ENCODE measurements around the gene SYF2.
"Not testable (repeated sequence)": the region's sequence is repeated elsewhere in the genome, so short reads cannot be mapped to it uniquely, and the experiment has no call there.

The SYF2 gene

DNA sequence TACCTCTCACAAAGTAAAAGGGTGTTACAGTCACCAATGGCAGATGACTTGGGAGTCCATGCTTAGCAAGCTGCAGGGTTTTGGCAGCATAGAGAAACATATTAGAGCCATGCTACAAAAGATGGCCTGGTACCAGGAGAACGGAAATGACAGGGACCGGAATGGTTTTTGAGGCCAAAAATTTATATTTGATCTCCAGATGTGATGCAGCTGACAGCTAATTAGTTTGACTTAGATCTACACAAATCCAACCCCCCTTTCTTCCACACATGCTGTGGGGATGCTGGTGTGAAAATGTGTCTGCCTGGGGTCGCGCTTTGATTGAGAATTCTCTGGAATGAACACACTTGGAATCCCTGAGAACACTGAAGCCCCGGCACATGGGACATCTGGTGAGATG lies 26.5 kb downstream of the SYF2 start:
- DNase-seq, result no peak

DNA sequence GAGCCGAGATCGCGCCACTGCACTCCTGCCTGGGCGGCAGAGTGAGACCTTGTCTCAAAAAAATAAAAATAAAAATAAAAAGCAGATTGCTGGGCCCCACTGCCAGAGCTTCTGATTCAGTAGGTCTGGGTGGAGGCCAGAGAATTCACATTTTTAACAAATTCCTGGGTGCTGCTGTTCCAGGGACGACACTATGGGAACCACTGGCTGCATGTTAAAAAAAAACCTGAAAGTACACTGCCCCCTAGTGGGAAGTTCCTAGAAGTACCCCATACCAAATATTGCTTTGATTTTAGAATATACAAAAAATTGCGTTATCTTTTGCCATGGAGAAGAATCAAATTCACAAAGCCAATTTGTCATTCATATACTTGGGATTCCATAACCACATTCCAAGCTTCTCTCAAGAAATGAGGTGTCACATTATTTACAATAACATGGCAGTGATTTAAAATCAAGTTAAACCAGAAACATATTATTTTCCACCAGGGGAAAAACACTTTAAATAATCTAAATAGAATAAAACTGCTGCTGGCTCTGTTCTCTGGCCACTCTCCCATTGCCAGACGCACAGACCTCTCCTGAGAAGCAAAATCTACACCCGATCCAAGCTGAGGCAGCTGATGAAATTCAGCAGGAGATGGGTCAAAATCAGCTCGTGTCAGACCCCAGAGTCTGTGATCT lies 27.4 kb downstream of the SYF2 start:
- DNase-seq, result peak in 1 of 2 experiments; percentile 47

DNA sequence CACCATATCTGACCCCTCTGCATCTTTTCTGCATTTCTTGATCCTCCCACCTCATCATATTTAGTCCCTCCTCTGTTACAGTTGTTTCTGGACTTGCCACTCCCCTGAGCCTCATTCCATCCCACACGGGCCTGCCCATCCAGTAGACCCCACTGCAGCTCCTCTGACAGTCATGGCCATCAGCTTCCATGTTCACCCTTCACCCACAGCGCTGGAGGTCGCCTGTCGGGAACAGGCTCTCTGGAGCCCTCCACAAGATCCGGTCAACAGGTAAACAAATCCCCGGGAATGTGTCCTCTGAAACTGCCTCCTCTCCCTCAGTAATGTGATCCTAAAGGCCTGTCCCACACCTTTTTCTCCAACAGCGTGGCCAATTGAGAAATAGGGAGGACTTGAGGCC lies 31.3 kb downstream of the SYF2 start:
- no peak for DNase-seq

DNA sequence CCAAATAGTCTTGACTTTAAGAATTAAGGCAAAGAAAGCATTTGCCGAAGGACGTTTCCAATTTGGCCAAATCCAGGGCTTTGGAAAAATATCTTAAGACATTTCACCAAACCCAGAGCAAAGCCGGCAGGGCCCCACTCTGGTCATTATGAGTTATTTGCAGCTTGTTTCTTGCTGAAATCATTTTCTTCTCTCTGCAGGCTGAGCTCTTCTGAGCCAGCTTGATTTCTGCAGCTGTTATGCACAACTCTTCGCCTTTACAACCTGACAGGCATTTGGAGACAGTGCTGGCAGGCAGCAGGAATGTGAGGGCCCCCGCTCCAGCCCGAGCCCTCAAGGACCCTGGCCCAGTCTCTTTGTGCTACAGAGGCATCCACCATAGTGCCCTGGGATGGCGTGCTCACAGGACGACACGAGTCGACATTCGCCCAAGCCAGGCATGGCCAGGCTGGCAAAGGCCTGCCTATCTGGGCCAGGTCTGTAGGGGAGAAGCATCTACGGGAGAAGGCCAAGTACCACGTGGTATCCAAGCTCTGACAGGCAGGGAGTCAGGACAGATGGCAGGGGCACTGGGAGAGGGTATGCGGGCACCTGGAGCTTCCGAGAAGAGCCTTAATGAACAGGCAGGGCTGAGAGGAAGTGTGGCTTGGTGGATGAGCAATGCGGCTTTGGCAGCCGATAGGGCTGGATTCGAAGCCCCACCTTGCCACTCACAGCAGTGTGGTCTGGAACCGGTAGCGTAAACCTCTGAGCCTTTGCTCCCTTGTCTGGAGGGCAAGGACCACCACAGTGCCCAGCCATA lies 32.3 kb downstream of the SYF2 start:
- DNase-seq, result peak; percentile 82 to 84

DNA sequence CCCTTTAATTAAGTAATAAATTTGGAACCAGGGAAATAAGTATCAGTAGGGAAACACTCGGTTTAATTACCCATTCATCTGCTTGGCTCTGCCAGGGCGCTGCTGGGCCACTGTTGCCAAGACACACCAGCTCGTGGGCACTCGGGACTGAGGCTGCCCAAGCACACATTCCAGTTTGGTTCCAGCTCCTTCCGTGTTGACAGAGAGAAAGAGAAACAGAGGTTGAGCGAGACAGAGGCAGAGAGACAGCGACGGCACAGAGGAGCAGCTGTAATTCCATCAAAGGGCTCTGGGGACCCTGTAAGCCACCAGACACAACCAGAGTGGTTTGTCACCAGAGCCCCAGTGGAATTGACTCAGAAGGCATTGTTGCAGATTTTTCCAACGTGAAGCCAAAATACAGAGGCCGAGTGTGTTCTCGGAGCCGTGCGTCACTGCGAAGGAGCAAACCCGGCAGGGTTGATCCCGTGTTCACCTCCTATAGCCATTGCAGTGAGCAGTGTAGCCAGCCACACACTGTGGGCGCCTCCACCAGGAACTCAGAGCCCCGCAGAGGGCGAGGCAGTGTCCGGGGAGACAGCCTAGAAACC lies 33.5 kb downstream of the SYF2 start:
- DNase-seq, result no peak

DNA sequence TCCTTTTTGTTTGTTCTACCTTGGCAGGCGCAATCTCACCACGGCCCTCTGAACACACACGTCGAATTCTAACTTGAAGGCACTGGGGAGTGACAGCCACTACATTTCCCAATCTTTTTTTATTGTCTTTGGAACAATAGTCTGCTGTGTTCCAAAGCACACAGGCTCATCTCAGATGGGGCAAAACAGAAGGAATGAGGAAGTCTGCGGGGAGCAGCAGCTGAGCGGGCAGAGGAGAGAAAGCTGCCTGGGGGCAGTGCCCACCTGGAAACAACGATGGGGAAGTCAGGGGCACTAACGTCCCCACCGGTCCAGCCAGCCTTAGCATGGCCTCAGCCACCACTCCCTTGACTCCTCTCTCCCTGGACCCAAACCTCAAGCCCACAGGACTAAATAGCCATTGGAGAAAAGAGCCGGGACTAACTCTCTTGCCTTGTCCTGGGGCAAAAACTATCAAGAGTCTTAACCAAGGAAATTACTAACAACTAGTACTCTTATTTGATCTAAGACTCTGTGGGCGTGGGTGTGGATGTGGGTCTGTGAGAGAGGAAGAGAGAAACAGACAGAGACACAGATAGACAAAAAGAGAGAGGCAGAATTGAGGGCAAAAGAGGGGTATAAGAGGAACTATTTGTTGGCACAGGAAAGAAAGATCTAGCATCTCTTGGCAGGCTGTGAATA lies 34.2 kb downstream of the SYF2 start:
- DNase-seq, result no peak

DNA sequence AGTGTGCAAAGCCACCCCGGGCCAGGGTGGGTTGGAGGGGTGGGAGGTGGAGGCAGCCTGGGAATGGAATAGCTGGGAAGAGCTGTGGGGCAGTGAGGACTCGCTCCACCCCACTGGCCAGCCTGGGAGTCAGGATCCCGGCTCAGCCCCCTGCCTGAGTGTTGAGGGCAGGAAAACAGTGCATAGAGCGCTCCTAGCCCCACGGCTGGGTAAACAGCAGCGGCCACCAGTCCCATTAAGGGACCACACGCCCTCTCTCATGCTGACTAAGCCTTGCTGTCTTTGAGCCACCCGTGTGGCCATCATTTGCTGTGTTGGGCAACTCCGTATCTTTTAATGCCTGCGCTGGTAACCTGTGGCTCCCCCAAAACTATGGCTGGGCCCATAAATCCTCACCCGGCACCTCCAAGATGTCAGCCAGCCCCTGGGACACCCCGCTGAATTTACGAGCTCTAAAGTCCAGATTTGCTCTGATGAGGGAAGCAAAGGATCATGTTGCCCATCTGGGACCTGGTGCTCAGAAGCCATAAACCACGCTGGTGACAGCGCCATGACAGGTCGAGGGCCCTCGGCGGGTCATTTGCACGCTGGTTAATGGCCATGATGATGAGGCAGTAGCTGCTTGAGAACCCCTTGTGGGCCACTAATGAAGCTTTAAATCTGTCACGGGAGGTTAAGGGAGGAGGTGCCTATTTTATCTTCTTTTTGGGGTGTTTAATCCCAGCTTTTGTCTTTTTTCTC lies 34.9 kb downstream of the SYF2 start:
- DNase-seq, result peak; percentile 16 to 47

DNA sequence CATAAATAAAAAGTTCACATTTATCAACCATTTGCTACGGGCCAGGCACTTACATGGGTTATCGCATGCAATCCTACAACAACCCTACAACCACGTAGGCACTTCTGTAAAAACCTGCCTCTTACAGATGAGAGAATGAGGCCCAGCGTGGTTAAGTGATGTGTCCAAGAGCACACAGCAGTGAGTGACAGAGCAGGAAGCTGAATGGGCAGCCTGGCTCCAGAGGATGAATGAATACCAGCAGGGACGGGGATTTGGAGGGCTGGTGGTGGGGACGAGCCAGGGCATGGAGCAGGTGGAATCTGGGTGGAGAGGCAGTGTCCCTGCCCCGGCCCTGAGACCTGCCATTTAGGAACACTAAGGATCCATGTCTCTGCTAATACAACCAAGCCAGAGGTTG lies 35.5 kb downstream of the SYF2 start:
- no peak for DNase-seq

DNA sequence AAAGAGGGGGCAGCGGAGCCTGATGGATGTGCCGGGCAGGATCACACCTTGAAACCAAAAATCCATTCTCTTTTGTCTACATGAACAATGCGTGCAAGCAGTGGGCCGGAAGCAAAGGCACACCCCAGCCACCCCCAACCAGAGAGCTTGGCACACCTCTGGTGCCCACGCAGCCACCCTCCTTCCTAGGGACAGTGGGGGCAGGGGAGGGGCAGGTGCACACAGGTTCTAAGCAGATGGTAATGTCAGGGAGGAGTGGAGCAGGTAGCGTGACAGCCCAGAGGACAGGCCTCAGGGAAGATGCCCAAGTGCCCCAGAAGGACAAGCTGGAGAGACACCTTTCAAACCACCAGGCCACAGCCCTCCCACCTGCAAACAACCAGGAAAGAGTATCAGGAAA lies 36.5 kb downstream of the SYF2 start:
- DNase-seq, result no peak

DNA sequence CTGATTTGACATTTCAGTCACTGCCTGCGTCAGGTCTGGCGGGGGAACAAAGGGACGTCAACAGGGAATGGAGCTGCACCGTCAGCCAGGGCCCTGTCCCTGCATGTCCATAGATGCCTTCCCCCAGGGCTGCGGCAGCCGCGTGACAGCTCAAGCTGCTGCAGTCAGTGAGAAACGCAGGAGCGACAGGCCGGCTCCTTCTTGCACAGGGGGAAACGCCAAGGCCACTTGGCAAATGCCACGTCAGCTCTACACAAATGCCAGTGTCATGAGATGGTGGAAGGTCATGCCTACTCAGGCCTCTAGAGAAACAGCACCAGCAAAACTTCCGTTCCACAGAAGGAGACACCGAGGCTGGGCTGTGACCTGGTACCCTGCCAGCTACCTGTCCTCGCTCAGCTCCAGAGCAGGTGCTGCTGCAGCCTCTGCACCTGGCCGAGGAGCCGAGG lies 37.7 kb downstream of the SYF2 start:
- no peak for DNase-seq

DNA sequence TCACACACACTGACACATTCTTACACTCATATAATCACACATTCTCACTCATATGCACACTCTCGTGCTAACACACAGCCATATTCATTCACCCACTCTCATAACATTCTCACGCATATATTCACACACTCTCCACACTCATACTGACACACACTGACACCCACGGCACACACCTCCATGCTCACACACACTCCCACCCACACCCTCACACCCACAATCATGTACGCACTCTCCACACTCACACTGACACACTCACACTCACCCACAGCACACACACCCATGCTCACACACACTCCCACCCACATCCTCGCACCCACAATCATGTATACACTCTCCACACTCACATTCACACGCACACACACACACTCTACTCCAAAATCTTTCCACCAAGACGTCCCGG lies 38.2 kb downstream of the SYF2 start:
- DNase-seq, result no peak

DNA sequence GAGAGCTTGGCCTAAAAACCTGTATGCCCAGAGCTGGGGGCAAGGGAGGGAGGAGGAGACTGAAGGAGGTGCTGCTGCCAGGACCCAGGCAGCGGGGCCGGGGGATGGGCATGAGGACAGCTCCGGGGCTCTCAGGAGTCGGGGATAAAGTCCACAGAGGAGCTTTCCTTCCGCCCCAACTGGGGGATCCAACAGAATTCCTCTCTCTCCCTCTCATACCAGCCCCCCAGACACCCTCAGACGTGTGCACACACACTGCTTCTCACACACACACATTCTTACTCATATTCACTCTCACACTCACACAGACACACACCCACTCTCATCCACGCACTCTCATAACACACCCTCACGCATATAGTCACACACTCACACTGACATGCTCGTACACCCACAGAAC lies 39.1 kb downstream of the SYF2 start:
- DNase-seq, result no peak

DNA sequence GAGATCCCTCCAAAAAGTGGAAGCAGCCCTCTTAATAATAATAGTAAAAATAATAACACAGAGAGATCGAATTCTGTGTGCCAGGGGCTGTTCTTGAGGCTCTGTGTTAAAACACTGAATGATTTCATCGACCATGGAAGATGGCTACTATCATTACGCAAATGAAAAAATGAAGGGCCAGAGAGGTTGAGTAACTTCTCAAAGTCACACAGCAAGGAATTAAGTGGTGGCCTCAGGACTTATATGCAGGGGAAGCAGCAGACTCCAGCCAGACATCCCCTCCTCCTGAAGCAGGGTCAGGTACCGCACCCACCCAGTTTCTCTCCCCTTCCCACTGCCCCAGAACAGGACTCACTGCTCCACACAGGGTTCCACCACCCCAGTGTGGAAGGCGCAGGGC lies 40.1 kb downstream of the SYF2 start:
- no peak for DNase-seq

DNA sequence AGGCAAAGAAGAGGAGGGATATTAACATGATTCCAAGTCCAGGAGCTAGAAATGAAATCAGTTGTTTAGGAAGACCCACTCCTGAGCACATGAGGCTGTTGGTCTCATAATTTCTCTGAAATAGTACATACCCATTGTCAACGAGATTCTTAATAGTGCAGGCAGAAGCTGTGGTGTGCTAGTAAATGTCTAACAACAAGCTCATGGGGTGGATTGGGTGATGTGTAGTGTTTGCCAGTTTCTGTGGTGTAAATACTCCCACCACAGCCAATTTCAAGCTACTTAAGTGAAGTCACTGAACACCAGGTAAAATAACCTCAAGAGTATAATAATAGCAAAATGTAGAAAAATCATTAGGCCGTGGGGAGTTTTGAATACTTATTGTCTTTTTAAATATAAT lies 42.0 kb downstream of the SYF2 start:
- no peak for DNase-seq

DNA sequence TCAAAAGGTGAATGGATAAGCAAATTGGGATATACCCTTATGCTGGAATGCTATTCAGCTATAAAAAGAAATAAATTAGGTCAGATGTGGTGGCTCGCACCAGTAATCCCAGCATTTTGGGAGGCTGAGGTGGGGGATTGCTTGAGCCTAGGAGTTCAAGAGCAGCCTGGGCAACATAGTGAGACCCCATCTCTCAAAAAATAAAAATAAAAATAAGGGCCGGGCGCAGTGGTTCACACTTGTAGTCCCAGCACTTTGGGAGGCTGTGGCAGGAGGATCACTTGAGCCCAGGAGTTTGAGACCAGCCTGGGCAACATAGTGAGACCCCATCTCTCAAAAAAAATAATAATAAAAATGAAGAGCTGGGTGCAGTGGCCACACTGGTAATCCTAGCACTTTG lies 44.4 kb downstream of the SYF2 start:
- not testable (repeated sequence) for DNase-seq

DNA sequence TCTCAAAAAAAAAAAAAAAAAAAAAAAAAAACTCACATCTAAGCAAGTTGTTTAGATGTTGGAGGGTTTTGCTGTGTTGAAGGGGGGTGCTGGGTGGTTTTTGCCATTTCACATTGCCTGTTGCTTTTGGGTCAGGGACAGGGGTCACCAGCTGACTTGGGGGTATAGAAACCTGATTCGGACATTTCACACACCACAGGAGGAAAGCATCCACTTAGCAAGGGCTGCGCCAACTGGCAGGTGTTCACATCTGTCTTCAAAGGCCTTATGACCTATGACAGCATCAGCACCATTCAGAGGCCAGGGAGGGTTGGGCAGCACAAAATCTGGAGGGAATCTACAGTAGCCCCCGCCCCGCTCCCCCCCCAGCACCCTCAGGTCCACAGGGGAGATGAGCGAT lies 45.2 kb downstream of the SYF2 start:
- DNase-seq, result no peak

DNA sequence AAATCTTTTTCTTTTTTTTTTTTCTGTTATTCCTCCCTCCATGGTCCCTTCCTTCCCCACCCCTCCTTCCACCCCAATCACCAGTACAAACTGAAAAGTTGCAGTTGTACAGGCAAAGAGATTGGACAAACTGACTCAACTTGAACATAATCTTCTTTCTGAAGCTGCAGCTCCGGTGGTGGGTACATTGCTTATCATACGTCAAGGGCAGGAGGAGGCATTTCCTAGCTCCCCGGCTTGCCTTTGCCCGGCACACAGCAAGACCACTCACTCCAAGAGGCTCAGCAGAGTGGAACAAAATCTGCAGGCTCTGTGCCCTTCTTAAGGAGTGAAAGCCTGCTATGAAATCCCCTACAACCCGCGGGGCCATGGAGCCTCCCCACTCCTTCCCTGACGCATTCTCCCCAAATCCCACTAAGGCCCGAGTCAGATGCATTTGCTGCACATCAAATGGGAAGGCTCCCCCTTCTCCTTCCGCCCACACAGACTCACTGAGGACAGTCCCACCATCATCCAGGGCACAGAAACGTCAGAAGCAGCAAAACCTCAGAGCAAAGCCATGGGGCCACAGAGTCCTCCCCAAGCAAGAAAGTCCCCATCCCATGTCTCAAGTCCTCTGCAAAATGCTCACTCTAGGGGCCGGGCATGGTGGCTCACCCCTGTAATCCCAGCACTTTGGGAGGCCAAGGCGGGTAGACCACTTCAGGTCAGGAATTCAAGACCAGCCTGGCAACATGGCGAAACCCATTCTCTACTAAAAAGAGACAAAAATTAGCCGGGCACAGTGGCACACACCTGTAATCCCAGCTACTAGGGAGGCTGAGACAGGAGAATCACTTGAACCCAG lies 45.9 kb downstream of the SYF2 start:
- DNase-seq, result no peak

DNA sequence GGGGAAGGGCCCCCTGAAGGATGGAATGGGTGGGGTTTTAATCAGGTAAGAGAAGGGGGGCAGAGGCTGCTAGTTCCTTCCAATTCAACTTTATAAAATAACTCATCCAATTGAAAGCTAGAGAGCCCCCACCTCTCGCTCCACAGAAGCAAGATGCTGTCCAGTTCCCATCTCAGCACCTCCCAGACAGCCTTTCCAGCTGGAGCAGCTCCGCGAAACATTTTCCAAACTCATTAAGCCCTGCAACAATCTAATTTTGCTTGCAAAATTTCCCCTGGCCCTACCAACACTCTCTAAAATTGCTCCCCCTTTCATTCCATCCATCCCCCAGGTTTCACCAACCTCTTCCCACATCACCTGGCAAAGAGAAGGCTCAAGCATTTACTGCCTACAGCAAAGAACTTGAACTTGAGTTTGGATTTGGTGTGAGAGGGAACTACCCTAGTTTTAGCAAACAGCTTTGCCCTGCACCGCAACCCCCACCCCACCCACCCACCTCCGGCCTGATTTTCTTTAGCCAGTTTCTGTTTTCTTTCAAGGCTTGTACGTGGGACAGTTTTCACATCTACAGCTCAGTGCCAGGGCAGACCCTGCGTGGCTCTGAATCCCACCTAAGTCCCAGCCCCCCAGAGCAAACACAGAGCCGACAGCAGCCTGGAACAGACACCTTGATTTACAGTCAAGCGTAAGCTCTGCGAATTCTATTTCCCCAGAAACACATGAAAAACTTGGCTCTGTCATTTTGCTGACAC lies 46.7 kb downstream of the SYF2 start:
- DNase-seq, result no peak

DNA sequence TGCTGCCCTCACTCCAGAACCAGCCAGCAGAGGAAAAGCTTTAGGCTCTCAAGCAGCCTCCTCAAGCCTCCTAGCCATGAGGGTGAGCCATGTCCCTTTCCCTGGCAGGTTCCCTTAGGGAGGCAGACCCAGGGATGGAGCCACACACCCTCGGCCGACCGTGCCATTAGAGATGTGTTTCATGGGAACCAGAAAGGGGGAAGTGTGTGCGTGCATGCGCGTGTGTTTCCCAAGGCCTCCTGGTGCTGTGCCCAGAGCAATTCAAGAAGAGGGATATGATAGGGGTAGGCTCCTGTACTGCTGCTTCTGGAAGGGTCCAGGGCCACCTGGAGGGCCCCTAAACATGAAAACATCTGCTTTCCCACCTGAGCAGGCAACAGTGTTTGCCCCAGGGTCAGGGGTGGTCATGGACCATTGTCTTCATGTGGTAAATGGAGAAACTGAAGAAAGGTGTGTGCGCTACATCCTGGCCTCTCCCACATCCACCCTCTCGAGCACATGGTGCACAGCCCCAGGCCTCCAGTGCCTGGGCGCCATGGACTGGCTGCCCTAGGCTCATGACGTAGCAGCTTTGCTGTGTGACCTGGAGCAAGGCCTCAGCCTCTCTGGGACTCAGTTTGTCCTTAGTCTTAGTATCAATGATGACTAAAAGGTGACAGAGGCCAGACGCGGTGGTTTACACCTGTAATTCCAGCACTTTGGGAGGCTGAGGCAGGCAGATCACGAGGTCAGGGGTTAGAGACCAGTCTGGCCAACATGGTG lies 48.1 kb downstream of the SYF2 start:
- DNase-seq, result no peak

Data from NCI-H524 (cell line).